ENCODE data around the gene RSF1.

Gene RSF1

GRCh38 chr11:77710358-77710757 lies 110.2 kb downstream of the RSF1 start:
- no peak overlapping the region for H3K4me3 Mint-ChIP-seq
- H3K9me3 Mint-ChIP-seq, result no peaks in the 10 kb centered on the region
- H3K36me3 Mint-ChIP-seq, result peaks cover 22% of the 10 kb centered on the region
- no peaks in the 10 kb centered on the region for H3K27me3 Mint-ChIP-seq
- no peak overlapping the region for H3K27ac Mint-ChIP-seq
- no peak for DNase-seq (ENCODE audit: low spot score in 2 of 2)
- ATAC-seq (ENCODE audit: low read depth), result no peak
- peaks cover 17% of the 10 kb centered on the region for H3K4me1 Mint-ChIP-seq

GRCh38 chr11:77705876-77706579 lies 114.5 kb downstream of the RSF1 start:
- H3K27me3 Mint-ChIP-seq, result no peaks in the 10 kb centered on the region
- H3K4me3 Mint-ChIP-seq, result no peak overlapping the region
- DNase-seq (ENCODE audit: low spot score in 2 of 2), result no peak
- no peak for ATAC-seq (ENCODE audit: low read depth)
- peaks cover 21% of the 10 kb centered on the region for H3K36me3 Mint-ChIP-seq
- H3K27ac Mint-ChIP-seq, result no peak overlapping the region
- no peaks in the 10 kb centered on the region for H3K9me3 Mint-ChIP-seq
- peaks cover 7% of the 10 kb centered on the region for H3K4me1 Mint-ChIP-seq

- no peaks in the 10 kb centered on the region for H3K27me3 Mint-ChIP-seq
- H3K36me3 Mint-ChIP-seq, result peaks cover 24% of the 10 kb centered on the region
- no peak for ATAC-seq (ENCODE audit: low read depth)
- peaks cover 6% of the 10 kb centered on the region for H3K4me1 Mint-ChIP-seq
- no peaks in the 10 kb centered on the region for H3K9me3 Mint-ChIP-seq
- DNase-seq (ENCODE audit: low spot score in 2 of 2), result no peak
- H3K27ac Mint-ChIP-seq, result no peak overlapping the region
- H3K4me3 Mint-ChIP-seq, result no peak overlapping the region
Measured at GRCh38 chr11:77705195-77705875, 115.2 kb downstream of the RSF1 start.

GRCh38 chr11:77704029-77704428 lies 116.5 kb downstream of the RSF1 start:
- no peaks in the 10 kb centered on the region for H3K9me3 Mint-ChIP-seq
- peaks cover 3% of the 10 kb centered on the region for H3K4me1 Mint-ChIP-seq
- H3K27ac Mint-ChIP-seq, result no peak overlapping the region
- no peaks in the 10 kb centered on the region for H3K27me3 Mint-ChIP-seq
- ATAC-seq (ENCODE audit: low read depth), result no peak
- no peak for DNase-seq (ENCODE audit: low spot score in 2 of 2)
- no peak overlapping the region for H3K4me3 Mint-ChIP-seq
- H3K36me3 Mint-ChIP-seq, result peaks cover 23% of the 10 kb centered on the region

- Mint-ChIP-seq H3K36me3 (peaks cover 42% of the 10 kb centered on the region), H3K4me1 (no peaks in the 10 kb centered on the region), H3K27ac (no peak overlapping the region), H3K4me3 (no peak overlapping the region), H3K27me3 (no peaks in the 10 kb centered on the region), H3K9me3 (no peaks in the 10 kb centered on the region)
- no peak for ATAC-seq (ENCODE audit: low read depth)
- no peak for DNase-seq (ENCODE audit: low spot score in 2 of 2)
Measured at GRCh38 chr11:77699425-77699824, 121.1 kb downstream of the RSF1 start.

GRCh38 chr11:77698896-77699295 lies 121.6 kb downstream of the RSF1 start:
- Mint-ChIP-seq H3K36me3 (peaks cover 40% of the 10 kb centered on the region), H3K9me3 (no peaks in the 10 kb centered on the region), H3K4me1 (no peaks in the 10 kb centered on the region), H3K4me3 (no peak overlapping the region), H3K27ac (no peak overlapping the region), H3K27me3 (no peaks in the 10 kb centered on the region)
- no peak for DNase-seq (ENCODE audit: low spot score in 2 of 2)
- ATAC-seq (ENCODE audit: low read depth), result no peak

- H3K36me3 Mint-ChIP-seq, result peaks cover 42% of the 10 kb centered on the region
- no peaks in the 10 kb centered on the region for H3K27me3 Mint-ChIP-seq
- ATAC-seq (ENCODE audit: low read depth) (no peak), DNase-seq (ENCODE audit: low spot score in 2 of 2) (no peak)
- no peak overlapping the region for H3K27ac Mint-ChIP-seq
- H3K4me3 Mint-ChIP-seq, result no peak overlapping the region
- H3K9me3 Mint-ChIP-seq, result no peaks in the 10 kb centered on the region
- no peaks in the 10 kb centered on the region for H3K4me1 Mint-ChIP-seq
Measured at GRCh38 chr11:77697865-77698264, 122.7 kb downstream of the RSF1 start.

GRCh38 chr11:77695417-77695816 lies 125.1 kb downstream of the RSF1 start:
- peak overlapping the region; percentile 50 for H3K27ac Mint-ChIP-seq
- H3K36me3 Mint-ChIP-seq, result peaks cover 29% of the 10 kb centered on the region
- no peaks in the 10 kb centered on the region for H3K4me1 Mint-ChIP-seq

GRCh38 chr11:77690649-77691048 lies 129.9 kb downstream of the RSF1 start:
- no peak overlapping the region for H3K4me3 Mint-ChIP-seq
- H3K27ac Mint-ChIP-seq, result peak overlapping the region; percentile 35
- no peaks in the 10 kb centered on the region for H3K27me3 Mint-ChIP-seq
- ATAC-seq (ENCODE audit: low read depth) (no peak), DNase-seq (ENCODE audit: low spot score in 2 of 2) (no peak)
- H3K9me3 Mint-ChIP-seq, result no peaks in the 10 kb centered on the region
- H3K4me1 Mint-ChIP-seq, result no peaks in the 10 kb centered on the region
- H3K36me3 Mint-ChIP-seq, result peaks cover 29% of the 10 kb centered on the region

More at GRCh38 chr11:77695417-77695816, 125.1 kb downstream of the RSF1 start:
- no peak for ATAC-seq (ENCODE audit: low read depth)
- no peaks in the 10 kb centered on the region for H3K9me3 Mint-ChIP-seq
- no peak for DNase-seq (ENCODE audit: low spot score in 2 of 2)
- no peaks in the 10 kb centered on the region for H3K27me3 Mint-ChIP-seq
- H3K4me3 Mint-ChIP-seq, result no peak overlapping the region

- H3K27ac Mint-ChIP-seq, result peak overlapping the region; percentile 19
- no peak for DNase-seq (ENCODE audit: low spot score in 2 of 2)
- H3K9me3 Mint-ChIP-seq, result no peaks in the 10 kb centered on the region
- H3K36me3 Mint-ChIP-seq, result peaks cover 29% of the 10 kb centered on the region
- no peaks in the 10 kb centered on the region for H3K4me1 Mint-ChIP-seq
- H3K4me3 Mint-ChIP-seq, result no peak overlapping the region
- no peak for ATAC-seq (ENCODE audit: low read depth)
- H3K27me3 Mint-ChIP-seq, result no peaks in the 10 kb centered on the region
Measured at GRCh38 chr11:77687088-77687487, 133.4 kb downstream of the RSF1 start.

- peaks cover 40% of the 10 kb centered on the region for H3K36me3 Mint-ChIP-seq
- no peak for DNase-seq (ENCODE audit: low spot score in 2 of 2)
- no peaks in the 10 kb centered on the region for H3K9me3 Mint-ChIP-seq
- no peaks in the 10 kb centered on the region for H3K4me1 Mint-ChIP-seq
- no peak overlapping the region for H3K4me3 Mint-ChIP-seq
- no peaks in the 10 kb centered on the region for H3K27me3 Mint-ChIP-seq
- no peak for ATAC-seq (ENCODE audit: low read depth)
- no peak overlapping the region for H3K27ac Mint-ChIP-seq
Measured at GRCh38 chr11:77677138-77677537, 143.4 kb downstream of the RSF1 start.

GRCh38 chr11:77672264-77672663 lies 148.3 kb downstream of the RSF1 start:
- peaks cover 55% of the 10 kb centered on the region for H3K36me3 Mint-ChIP-seq
- H3K27ac Mint-ChIP-seq, result no peak overlapping the region
- no peaks in the 10 kb centered on the region for H3K4me1 Mint-ChIP-seq
- H3K4me3 Mint-ChIP-seq, result no peak overlapping the region
- DNase-seq (ENCODE audit: low spot score in 2 of 2), result no peak
- no peaks in the 10 kb centered on the region for H3K9me3 Mint-ChIP-seq
- no peaks in the 10 kb centered on the region for H3K27me3 Mint-ChIP-seq
- no peak for ATAC-seq (ENCODE audit: low read depth)

- ATAC-seq (ENCODE audit: low read depth), result no peak
- Mint-ChIP-seq H3K4me3 (no peak overlapping the region), H3K4me1 (no peaks in the 10 kb centered on the region), H3K9me3 (no peaks in the 10 kb centered on the region), H3K36me3 (peaks cover 44% of the 10 kb centered on the region), H3K27me3 (no peaks in the 10 kb centered on the region), H3K27ac (peak overlapping the region; percentile 22)
- DNase-seq (ENCODE audit: low spot score in 2 of 2), result no peak
Measured at GRCh38 chr11:77669848-77670511, 150.5 kb downstream of the RSF1 start.

- Mint-ChIP-seq H3K27ac (peak overlapping the region; percentile 22), H3K27me3 (no peaks in the 10 kb centered on the region), H3K4me1 (no peaks in the 10 kb centered on the region), H3K9me3 (no peaks in the 10 kb centered on the region), H3K4me3 (no peak overlapping the region), H3K36me3 (peaks cover 43% of the 10 kb centered on the region)
- DNase-seq (ENCODE audit: low spot score in 2 of 2) (no peak), ATAC-seq (ENCODE audit: low read depth) (no peak)
Measured at GRCh38 chr11:77668760-77669159, 151.8 kb downstream of the RSF1 start.

All from memory B cell (primary cell).